KMS-11 (cell line): Measurements from ENCODE around the gene ITIH1.

Source experiments
- H2AFZ ChIP-seq: fragments of 200-600 bp; sonication (generic); 2 replicates; pipeline ENCODE4 v1.6.1; 2016; ENCODE audit warnings: antibody characterized with exemption, mixed run types, low read depth
- H3K27ac ChIP-seq: fragments of 200-600 bp; sonication (generic); 2 replicates; pipeline ENCODE4 v1.6.1; 2016; ENCODE audit warnings: mild to moderate bottlenecking, mixed run types
- H3K27me3 ChIP-seq: fragments of 200-600 bp; sonication (generic); 2 replicates; pipeline ENCODE4 v1.6.1; 2017; ENCODE audit warnings: mild to moderate bottlenecking, low read depth, mixed run types, moderate library complexity; ENCODE audit not compliant: insufficient read depth
- H3K36me3 ChIP-seq: fragments of 200-600 bp; sonication (generic); 2 replicates; pipeline ENCODE4 v1.6.1; 2017; ENCODE audit warnings: mild to moderate bottlenecking, mixed run types; ENCODE audit not compliant: insufficient read depth
- H3K4me1 ChIP-seq: fragments of 200-600 bp; sonication (generic); 2 replicates; pipeline ENCODE4 v1.6.1; 2016; ENCODE audit warnings: mild to moderate bottlenecking, low read depth, mixed run types; ENCODE audit not compliant: poor library complexity, severe bottlenecking
- H3K4me2 ChIP-seq: fragments of 200-600 bp; sonication (generic); 2 replicates; pipeline ENCODE4 v1.7.0; 2016; ENCODE audit warnings: mild to moderate bottlenecking, mixed run types
- H3K4me3 ChIP-seq: fragments of 200-600 bp; sonication (generic); IDR thresholded peaks from 2 replicates; pipeline ENCODE4 v1.6.1; 2017; ENCODE audit warnings: low read depth, low read length, mixed read lengths; ENCODE audit not compliant: insufficient read depth
- H3K79me2 ChIP-seq: fragments of 200-600 bp; sonication (generic); 2 replicates; pipeline ENCODE4 v1.6.1; 2016; ENCODE audit warnings: low read depth, mixed run types; ENCODE audit not compliant: insufficient read depth
- H3K9ac ChIP-seq: fragments of 200-600 bp; sonication (generic); 2 replicates; pipeline ENCODE4 v1.6.1; 2016; ENCODE audit warnings: mild to moderate bottlenecking, mixed run types
- H4K20me1 ChIP-seq: fragments of 200-600 bp; sonication (generic); 2 replicates; pipeline ENCODE4 v1.6.1; 2016; ENCODE audit warnings: mild to moderate bottlenecking, mixed run types; ENCODE audit not compliant: insufficient read depth
- TF ChIP-seq, protein P1 (sequence below): fragments of 200-600 bp; sonication (generic); conservative IDR thresholded peaks from 2 replicates; pipeline ENCODE4 v1.6.1; 2017; ENCODE audit warnings: low read depth, mild to moderate bottlenecking, antibody characterized with exemption, low read length, moderate library complexity, mixed read lengths

ITIH1 gene

DNA sequence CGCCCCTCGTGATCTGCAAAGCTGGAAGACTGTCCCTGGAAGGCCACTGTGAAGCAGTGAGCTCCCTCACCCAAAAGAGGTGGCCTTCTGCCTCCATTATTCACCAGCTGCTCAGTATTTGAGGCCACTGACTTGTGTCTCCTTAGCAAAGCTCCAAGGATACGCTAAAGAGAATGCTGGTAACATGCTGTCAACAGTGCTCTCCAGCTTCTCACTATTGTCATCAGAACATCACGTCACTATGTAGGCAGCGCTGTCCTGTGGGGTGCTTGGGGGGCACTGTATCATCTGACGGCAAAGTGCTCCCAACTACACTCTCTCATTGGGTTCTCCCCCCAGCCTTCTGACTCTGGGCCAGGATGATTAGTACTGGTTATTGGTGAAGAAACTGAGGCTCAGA is 38.8 kb downstream of the ITIH1 start:
- TF ChIP-seq, protein P1, sequence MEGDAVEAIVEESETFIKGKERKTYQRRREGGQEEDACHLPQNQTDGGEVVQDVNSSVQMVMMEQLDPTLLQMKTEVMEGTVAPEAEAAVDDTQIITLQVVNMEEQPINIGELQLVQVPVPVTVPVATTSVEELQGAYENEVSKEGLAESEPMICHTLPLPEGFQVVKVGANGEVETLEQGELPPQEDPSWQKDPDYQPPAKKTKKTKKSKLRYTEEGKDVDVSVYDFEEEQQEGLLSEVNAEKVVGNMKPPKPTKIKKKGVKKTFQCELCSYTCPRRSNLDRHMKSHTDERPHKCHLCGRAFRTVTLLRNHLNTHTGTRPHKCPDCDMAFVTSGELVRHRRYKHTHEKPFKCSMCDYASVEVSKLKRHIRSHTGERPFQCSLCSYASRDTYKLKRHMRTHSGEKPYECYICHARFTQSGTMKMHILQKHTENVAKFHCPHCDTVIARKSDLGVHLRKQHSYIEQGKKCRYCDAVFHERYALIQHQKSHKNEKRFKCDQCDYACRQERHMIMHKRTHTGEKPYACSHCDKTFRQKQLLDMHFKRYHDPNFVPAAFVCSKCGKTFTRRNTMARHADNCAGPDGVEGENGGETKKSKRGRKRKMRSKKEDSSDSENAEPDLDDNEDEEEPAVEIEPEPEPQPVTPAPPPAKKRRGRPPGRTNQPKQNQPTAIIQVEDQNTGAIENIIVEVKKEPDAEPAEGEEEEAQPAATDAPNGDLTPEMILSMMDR = no peak
- Histone ChIP-seq H3K27me3 (no peaks in the 10 kb centered on the region), H3K79me2 (no peaks in the 10 kb centered on the region), H2AFZ (no peak overlapping the region), H3K4me2 (no peak overlapping the region), H3K36me3 (no peaks in the 10 kb centered on the region), H3K27ac (no peak overlapping the region), H3K9ac (no peak overlapping the region), H3K4me1 (no peaks in the 10 kb centered on the region), H4K20me1 (no peaks in the 10 kb centered on the region), H3K4me3 (no peak overlapping the region)

DNA sequence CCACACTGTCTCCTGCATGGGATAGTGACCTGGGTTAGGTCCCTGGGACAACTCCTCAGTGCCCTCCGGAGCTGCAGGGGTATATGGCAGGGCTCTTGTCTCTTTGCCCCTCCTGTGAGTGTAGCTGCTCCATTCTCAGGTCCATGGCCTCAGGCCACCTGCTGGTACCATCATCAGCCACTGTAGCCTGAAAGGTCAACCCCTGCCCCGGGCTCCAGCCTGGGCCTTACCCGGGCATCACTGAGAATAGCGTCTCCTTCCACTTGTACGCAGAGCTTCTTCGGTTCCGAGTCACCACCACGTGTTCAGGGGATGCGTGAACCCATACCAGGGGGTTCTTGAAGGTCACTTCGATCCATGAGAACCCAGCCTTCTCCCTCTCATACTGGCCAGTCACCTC is 39.3 kb downstream of the ITIH1 start:
- H3K27me3 ChIP-seq = no peaks in the 10 kb centered on the region
- no peak overlapping the region for H3K27ac ChIP-seq
- H3K36me3 ChIP-seq = no peaks in the 10 kb centered on the region
- H4K20me1 ChIP-seq = no peaks in the 10 kb centered on the region
- TF ChIP-seq, protein P1 = no peak
- H3K79me2 ChIP-seq = no peaks in the 10 kb centered on the region
- H3K4me3 ChIP-seq = no peak overlapping the region
- no peaks in the 10 kb centered on the region for H3K4me1 ChIP-seq
- no peak overlapping the region for H2AFZ ChIP-seq
- H3K4me2 ChIP-seq = no peak overlapping the region
- H3K9ac ChIP-seq = no peak overlapping the region

DNA sequence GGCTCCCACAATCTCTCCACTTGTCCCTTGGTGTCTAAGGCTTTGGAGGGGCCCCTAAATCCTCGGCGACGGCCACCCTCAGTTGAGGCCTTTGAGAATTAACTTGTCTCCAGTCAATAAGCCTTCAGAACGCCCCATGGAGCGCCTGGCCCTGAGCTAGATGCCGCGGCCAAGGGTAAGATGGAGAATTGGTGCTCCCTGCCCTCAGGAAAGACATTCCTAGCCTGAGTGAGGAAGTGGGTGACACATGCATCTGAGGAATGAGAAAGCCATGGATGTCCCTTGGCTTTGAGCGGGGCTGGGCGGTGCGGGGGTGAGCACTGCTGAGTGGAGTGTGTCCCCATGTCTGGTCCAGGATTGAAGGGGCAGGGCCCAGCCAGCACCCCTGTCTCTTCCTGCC is 39.8 kb downstream of the ITIH1 start:
- TF ChIP-seq, protein P1 = no peak
- Histone ChIP-seq H3K4me2 (no peak overlapping the region), H2AFZ (no peak overlapping the region), H3K27me3 (no peaks in the 10 kb centered on the region), H3K4me3 (no peak overlapping the region), H3K79me2 (no peaks in the 10 kb centered on the region), H3K9ac (no peak overlapping the region), H3K4me1 (no peaks in the 10 kb centered on the region), H3K27ac (no peak overlapping the region), H4K20me1 (no peaks in the 10 kb centered on the region), H3K36me3 (no peaks in the 10 kb centered on the region)

DNA sequence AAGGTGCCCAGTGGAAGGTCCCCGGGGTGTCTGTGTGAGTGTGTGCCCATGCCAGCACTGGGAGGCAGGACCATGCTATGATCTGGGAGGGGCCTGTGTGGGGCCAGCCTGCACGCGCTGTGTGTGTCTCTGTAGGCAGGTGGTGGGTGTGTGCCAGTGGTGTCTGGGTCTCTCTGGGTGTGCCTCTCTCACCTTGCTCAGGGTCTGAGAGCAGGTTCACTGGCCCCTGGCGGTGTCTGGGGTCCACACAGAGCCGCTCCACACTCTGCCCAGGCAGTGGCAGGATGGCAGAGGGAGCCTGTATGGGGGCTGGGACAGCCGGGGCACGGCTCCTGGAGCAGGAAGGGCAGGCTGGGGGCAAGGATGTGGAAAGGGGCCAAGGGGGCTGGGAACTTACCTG is 40.5 kb downstream of the ITIH1 start:
- TF ChIP-seq, protein P1 = no peak
- Histone ChIP-seq H3K4me1 (no peaks in the 10 kb centered on the region), H3K27ac (no peak overlapping the region), H3K79me2 (no peaks in the 10 kb centered on the region), H3K36me3 (no peaks in the 10 kb centered on the region), H3K9ac (no peak overlapping the region), H4K20me1 (no peaks in the 10 kb centered on the region), H2AFZ (no peak overlapping the region), H3K4me2 (no peak overlapping the region), H3K27me3 (no peaks in the 10 kb centered on the region), H3K4me3 (no peak overlapping the region)

DNA sequence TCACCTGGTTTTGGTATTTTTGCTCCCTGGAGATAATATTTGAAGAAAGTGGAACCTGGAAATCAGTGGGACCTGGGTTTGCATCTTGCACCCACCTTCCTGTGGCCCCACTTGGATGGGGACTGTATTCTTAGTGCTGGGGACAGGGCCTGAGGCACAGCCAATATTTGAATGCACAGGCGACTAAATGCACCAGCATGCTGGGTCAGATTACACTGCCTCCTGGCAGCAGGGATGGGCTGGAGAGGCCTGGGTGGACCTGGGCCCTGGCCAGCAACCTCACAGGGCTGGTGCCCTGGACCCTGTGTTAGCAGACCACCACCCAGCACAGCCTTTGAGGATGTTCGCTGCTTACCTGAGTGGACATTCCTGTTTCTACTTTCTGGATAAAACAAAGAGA is 42.5 kb downstream of the ITIH1 start:
- no peak overlapping the region for H3K9ac ChIP-seq
- TF ChIP-seq, protein P1 = no peak
- H3K4me1 ChIP-seq = no peaks in the 10 kb centered on the region
- H3K36me3 ChIP-seq = no peaks in the 10 kb centered on the region
- H3K27ac ChIP-seq = no peak overlapping the region
- no peaks in the 10 kb centered on the region for H4K20me1 ChIP-seq
- H2AFZ ChIP-seq = no peak overlapping the region
- no peaks in the 10 kb centered on the region for H3K79me2 ChIP-seq
- no peaks in the 10 kb centered on the region for H3K27me3 ChIP-seq
- no peak overlapping the region for H3K4me2 ChIP-seq
- no peak overlapping the region for H3K4me3 ChIP-seq
